GM19035 (cell line): ENCODE results near the gene WDHD1.
"Not testable (repeated sequence)": the region's sequence is repeated elsewhere in the genome, so short reads cannot be mapped to it uniquely, and the experiment has no call there.

ENCODE experiments used
- ATAC-seq: cut with Tn5 transposase; IDR thresholded peaks from one replicate; pipeline ENCODE4 v1.9.1; 2021; ENCODE audit not compliant: unreplicated experiment

Gene WDHD1

DNA sequence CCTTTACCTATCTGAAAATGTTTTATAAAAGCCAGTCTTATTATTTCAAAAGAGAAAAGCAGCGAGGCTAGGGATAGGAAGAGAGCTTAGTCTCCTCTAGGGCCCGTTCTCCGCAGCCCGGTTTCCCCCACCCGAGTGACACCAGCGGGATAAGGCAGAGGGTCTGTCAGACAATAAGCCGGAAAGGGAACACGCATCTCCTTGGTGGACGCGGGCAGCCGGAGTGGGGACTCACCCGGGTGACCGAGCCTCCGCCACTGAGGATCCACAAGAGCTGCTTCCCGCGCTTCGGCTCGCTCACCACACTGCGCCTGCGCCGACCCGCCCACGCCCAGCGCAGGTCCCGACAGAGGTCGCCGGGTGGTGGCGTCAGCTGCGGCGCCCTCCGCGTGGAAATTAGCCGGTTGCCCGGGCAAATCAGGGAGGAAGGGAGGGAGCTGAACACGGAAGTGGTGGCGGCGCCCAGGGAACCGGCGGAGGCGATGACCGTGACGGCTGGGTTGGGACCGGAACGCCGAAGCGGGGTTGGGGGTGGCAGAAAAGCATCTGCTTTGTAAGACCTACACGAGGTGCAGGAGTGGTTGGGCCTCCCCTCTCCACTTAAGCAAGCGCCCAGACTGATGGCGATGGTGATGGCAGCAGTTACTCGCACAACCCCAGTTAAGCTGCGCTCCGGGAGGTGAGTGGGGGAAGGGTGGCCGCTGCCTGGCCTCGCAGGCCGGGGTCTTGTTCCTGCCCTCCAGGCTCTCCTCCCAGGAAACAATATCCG, at the start of gene WDHD1, which contains the start of gene SOCS4:
WDHD1 (minus strand) TSS at position 307 of the 769 bp plus-strand sequence. CDS start 312 bp downstream, outside the sequence.
SOCS4 (plus strand) TSS at position 444 of the 769 bp plus-strand sequence. CDS start 15,806 bp downstream, outside the sequence.
- ATAC-seq: peak; percentile 95

GRCh38 chr14:55075628-55076175, 48.8 kb upstream of the WDHD1 start:
- no peak for ATAC-seq

DNA sequence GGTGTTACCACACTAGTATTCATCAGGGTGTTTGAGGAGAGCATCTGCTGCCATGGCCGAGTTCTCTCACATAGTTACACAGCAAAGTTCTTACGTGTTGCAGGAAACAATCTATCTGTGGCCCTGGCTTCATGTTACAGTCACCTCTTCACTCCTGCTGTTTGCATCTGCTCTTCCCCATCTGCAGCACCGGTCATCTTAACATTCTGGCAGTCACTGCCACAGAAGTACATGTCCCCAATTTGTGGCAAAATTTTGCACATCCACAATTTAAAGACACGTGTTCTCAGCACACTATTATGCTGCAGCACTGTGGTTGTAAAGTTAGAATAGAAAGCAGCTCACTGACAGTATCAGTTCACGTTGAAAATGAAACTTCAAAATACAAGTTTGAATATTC, 47.8 kb upstream of the WDHD1 start:
- ATAC-seq: peak; percentile 53

DNA sequence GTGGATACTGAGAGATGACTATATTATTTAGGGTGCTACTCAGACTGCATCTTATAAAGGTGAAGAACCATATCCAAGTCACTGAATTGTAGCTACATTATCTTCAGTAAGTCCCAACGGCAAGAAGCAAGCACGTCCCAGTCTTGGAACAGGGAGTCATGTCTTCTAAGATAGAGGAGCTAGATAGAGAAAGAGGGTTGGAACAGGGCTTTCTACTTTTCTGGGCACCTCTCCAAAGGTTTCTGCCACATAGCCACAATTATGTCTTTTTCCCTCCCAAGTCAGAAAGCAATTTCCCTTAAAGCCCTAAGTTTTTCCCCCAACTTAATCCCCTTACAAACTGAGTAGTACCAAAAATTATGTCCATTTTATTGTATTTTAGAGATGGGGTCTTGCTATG, 47.0 kb upstream of the WDHD1 start:
- no peak for ATAC-seq

- ATAC-seq: peak; percentile 40
Measured at GRCh38 chr14:55071870-55072640, 45.2 kb upstream of the WDHD1 start.

DNA sequence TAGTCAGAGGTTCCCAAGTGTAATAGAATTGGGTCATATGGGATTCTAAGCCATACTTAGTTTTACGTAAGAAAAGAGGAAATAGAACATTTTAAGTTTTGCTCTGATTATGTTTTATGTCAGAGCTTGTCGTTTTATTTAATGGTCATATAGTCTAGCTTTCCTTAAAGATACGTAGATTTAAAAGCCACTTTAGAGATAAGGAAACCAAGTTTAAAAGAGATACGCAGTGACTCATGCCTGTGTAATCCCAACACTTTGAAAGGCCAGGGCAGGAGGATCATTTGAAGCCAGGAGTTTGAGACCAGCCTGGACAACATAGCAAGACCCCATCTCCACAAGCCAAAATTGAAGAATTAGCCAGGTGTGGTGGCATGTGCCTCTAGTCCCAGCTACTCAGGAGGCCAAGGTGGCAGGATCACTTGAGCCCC, 44.1 kb upstream of the WDHD1 start:
- ATAC-seq: no peak

DNA sequence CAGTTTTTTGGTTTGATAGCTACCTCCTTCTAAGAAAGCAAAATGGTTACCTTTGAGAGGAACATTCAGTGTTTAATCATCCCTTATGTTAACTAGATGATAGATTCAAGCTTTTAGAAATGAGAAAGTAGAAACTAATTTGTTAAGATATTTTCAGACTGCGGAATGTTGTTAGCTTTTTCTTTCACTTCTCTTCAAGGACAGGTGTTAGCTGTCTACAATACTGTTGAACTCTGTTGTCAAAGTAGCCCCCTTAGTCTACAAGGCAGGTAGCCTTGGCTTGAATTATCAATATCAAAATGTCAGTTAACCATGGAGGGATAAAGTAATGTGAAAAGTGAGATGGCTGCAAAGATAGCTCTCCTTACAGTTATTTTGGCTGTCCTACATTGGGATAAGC, 39.3 kb upstream of the WDHD1 start:
- ATAC-seq: no peak

GRCh38 chr14:55065411-55065810, 38.5 kb upstream of the WDHD1 start:
- no peak for ATAC-seq

GRCh38 chr14:55064896-55065295, 38.0 kb upstream of the WDHD1 start:
- ATAC-seq: not testable (repeated sequence)

GRCh38 chr14:55062517-55063351, 35.8 kb upstream of the WDHD1 start:
- ATAC-seq: no peak

- no peak for ATAC-seq
Measured at GRCh38 chr14:55059333-55059732, 32.4 kb upstream of the WDHD1 start.

DNA sequence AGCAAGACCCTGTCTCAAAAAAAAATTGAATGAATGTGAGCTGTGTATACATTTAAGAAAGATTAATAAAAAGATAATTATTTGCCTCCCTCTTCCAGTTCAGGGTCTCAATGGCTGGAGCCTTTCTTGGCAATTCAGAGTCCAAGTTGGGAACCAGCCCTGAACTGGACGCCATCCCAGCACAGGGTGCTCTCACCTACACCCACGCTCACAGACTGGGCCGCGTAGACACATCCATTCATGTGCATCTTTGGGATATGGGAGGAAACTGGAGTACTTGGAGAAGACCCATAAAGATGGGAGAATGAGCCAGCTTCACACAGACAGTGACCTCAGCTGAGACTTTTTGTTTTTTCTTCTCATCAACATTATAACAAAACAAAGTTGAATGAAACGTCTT, 31.0 kb upstream of the WDHD1 start:
- no peak for ATAC-seq

GRCh38 chr14:55054098-55054497, 27.2 kb upstream of the WDHD1 start:
- ATAC-seq: no peak

DNA sequence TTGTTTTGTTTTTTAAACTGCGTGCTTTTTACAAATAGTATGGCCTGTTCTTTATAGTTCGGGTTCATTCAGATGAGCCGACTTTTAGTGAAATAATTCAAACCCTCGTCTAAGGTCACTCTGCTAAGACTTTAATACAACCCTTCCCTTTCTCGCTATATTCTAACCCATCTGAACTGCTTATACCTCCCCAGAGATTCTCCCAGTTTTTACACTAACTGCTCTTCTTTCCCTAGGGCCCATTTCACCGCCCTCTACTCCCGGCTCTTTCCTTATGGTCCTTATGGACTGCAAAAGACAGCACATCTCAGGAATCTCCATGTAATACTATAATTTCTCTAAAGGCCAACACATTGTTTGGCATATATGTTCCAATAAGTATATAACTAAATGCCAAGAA, 26.6 kb upstream of the WDHD1 start:
- ATAC-seq: no peak

GRCh38 chr14:55053018-55053417, 26.1 kb upstream of the WDHD1 start:
- ATAC-seq: no peak

DNA sequence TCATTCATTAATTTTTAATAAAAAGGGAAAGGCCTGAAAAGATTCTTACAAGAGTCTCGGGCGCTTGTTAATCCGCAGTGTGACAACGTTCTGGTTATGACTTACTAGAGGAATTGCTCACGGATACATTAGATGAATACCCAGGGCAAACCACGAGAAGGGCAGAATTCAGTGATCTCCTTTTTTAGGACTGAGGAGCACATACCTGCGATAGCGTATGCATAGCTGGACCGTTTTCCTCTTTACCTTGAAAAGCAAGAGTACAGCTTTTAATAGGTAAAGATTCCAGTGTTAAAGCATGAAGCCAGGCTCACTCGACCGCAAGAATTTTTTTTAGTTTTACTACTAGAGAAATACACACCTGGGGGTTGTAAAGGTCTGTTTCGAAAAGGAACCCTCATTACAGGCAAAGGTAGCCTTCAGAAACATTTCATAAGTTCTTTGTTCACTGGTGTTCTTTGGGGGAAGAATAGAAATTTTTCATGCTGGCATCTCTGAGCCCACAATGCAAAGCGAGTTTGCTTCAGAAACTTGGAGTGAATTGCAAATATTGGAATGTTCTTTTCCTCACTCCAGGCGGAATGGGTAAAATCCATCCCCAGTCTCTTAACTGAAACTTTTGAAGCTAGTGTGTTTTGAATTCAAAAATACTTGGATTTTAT, 25.5 kb upstream of the WDHD1 start:
- no peak for ATAC-seq

DNA sequence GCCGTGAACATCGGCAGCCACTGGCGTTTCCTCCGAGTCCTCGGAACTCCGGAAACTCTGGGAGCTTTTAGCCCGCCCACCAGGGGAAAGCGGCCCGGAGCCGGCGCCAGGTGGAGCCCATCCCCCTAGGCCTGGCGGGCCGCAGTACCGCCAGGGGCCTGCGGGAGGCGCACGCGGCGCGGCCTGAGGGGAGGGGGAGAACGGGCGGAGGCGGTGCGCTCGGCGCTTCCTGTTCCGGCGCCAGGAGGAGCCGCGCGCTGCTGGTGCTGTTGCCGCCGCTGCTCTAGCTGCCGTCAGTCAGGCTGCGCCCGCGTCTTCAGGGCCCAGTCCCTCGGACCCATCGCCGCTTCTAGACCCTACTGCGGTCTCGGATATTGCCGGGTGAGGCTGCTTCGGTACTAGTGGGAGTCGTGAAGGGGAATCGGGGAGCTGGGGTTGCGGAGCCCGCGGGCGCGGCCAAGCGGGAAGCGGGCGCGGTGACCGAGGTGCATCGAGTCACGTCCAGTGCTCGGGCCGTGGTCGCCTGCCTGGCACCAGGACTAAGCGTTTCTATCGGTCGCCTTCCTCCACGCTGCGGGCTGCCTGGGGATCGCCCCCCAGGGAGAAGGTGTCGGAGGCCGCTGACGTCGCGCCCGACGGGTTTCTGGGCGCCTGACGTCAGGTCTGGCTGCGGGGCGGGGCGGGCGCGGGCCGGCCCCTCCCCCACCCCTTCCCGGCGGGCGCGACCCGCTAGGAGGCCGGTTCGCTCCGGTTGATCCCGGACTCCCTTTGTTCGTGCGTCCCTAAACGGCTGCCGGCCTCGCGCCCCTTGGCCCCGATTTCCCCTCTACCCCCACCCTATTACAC, 24.7 kb upstream of the WDHD1 start, which contains the start of gene MAPK1IP1L:
MAPK1IP1L (plus strand) TSS at position 225 of the 846 bp plus-strand sequence. CDS start 10,037 bp downstream, outside the sequence.
- ATAC-seq: peak; percentile 85

GRCh38 chr14:55051165-55051422, 24.2 kb upstream of the WDHD1 start:
- ATAC-seq: peak; percentile 26

- ATAC-seq: no peak
Measured at GRCh38 chr14:55048900-55049436, 22.1 kb upstream of the WDHD1 start.
